GM21717 (cell line): ENCODE data around the gene CCZ1.
A peak's percentile ranks its signal among the peaks of the same experiment; 100 is the strongest.
"Not testable (repeated sequence)": the region's sequence is repeated elsewhere in the genome, so short reads cannot be mapped to it uniquely, and the experiment has no call there.

Source experiments
- ATAC-seq: cut with Tn5 transposase; IDR thresholded peaks from one replicate; pipeline ENCODE4 v1.9.1; 2021; ENCODE audit warnings: mild to moderate bottlenecking, moderate library complexity; ENCODE audit not compliant: unreplicated experiment

Gene CCZ1

DNA sequence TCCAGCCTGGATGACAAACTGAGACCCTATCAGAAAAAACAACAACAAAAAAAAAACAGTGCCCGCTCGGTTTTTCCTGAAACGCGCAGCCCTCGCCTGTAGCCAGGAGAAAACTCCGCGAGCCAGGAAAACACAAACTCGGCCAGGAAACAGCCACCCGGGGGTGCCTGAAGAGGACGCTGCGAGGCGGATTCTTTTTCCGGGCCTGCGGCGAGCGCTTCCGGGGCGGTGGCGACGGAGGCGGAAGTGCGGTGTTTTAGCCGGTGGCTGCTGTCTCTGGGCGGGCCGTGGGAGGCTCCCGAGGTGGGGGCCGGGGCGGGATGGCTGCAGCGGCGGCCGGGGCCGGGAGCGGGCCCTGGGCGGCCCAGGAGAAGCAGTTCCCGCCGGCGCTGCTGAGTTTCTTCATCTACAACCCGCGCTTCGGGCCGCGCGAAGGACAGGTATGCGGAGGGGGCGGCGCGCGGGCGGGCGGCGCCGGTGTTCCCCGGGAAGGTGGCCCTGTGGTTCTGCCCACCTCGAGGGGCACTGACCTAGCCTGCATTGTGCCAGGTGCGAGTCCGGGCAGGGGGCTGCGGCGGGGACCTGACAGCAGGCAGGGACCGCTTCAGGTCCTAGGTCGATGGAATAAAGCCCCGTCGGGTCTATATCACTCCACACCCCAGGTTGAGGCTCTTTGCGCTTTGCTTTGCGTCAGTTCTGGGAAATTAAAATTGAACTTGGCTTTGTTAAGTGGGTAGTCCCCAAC, at the start of gene CCZ1:
CCZ1 (plus strand) TSS at position 254 of the 745 bp plus-strand sequence; CDS start at position 321, 67 bp downstream.
- ATAC-seq = peak; percentile 85

DNA sequence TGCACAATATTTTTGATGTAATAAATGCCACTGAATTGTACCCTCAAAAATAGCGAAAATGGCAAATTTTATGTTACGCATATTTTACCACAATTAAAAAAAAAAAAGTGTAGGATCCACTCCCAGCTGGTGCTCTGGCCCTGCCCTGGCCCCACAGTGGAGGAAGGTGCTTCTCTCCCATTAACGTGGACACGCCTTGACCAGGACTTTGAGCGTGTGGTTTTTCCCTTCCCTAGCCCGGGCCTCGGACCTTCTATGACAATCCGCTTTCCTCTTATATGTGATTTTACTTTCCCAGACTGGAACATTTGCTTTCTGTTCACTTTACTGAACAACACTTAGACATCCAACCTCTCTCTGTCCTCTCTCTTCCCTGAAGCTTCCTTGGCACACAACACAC, 47.6 kb upstream of the CCZ1 start:
- no peak for ATAC-seq

DNA sequence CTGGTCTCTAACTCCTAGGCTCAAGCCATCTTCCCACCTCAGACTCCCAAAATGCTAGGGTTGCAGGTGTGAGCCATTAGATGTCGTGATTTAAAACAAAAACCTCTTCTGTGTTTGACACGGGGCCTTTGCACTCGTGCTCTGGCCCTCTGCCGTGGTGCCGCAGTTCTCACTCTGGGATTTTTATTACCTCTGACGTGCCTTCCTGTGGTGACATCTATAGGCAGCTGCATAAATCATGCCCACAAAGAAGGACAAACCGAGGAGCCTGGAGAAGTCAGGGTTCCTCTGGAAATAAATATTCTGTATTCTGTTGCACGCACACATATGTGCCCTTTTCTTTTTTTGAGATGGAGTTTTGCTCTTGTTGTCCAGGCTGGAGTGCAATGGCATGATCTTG, 43.8 kb upstream of the CCZ1 start:
- no peak for ATAC-seq

DNA sequence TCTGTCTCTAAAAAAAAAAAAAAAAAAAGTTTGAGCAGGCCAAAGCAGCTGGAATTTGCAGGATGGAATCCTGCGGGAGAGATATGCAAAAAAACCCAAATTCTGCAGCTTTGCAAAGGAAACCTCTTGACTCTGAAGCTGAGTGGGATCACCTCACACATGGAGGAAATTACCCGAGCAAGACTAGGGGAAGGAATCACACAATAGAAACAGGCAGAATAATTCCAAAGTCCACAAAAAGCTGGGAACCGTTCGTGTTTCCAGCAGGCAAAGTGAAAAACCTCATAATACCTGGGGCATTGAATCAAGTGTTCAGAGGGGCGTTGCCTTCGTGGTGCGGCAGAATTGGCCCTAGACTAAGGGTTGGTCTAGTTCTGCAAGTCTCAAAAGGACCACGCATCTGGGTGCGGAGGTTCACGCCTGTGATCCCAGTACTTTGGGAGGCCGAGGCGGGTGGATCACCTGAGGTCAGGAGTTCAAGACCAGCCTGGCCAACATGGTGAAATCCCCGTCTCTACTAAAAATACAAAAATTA, 41.4 kb upstream of the CCZ1 start:
- ATAC-seq = not testable (repeated sequence)

DNA sequence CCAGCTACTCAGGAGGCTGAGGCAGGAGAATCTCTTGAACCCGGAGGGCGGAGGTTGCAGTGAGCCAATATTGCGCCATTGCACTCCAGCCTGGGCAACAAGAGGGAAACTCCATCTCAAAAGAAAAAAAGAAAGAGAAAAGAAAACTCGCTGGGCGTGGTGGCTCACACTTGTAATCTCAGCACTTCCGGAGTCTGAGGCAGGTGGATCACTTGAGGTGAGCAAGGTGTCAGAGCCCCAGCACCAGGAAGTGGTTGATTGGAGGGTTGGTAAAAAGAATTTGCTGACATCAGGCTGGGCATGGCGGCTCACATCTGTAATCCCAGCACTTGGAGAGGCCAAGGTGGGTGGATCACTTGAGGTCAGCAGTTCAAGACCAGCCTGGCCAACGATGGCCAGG, 40.0 kb upstream of the CCZ1 start:
- not testable (repeated sequence) for ATAC-seq

DNA sequence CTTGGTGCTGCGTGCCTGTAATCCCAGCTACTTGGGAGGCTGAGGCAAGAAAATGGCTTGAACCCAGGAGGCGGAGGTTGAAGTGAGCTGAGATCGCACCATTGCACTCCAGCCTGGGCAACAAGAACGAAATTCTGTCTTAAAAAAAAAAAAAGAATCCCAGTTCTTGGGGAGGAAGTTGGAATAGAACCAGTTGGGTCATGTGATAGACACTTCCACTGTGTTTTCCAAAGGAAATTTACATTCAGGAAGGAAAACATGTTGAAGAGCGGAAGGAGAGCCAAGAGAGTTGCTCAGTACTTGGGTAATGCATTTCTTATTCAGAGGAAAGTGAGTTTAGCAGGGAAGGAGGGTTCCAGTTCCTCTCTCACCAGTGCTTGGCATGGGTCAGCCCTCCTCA, 37.3 kb upstream of the CCZ1 start:
- not testable (repeated sequence) for ATAC-seq

DNA sequence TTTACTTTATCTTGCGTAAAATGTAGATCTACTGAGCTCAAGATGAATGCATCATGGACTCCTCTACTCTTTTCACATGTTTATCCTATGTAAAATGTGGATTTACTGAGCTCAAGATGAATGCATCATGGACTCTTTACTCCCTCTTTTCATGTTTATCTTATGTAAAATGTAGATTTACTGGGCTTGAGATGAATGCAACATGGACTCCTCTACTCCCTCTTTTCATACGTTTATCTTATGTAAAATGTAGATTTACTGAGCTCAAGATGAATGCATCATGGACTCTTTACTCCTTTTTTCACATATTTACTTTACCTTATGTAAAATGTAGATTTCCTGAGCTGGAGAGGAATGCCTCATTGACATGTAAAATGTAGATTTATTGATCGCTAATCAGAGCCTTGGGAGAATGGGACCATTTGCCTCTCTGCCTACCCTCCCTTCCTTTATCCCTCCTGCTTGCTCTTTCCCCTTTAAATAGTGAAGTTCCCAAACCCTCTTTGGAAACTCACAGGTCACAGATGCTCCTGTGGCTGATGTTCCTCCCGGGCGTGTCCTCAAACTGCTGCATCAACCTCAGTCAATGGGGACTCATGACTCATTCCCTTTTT, 35.7 kb upstream of the CCZ1 start:
- ATAC-seq = not testable (repeated sequence)

DNA sequence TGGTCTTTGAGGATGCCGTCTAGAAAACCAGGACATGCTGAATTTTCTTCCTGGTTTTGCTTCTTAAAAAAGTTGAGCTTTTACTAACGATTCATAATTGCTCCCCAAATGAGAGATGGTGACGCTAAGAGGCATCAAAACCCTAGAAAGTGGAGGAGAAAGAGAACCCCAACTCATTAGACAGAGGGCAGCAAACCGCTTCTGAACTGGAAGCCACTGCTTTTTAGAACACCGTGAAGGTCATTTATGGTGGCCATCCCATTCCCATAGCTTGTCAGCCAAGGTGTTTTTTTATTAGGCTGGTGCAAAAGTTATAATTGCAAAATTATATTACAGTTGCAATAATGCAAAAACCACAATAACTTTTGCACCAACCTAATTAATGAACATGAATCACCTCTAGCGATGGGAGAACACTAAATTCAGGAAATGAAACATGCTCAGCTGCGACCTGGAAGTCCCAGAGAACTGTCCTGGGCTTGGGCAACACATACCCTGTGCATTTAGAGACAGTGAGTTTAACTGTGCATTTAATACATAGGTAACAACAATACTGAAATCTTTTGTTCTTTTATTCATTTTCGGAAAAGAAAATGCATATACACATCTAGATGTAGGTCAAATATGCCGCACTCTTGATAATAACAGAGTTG, 33.1 kb upstream of the CCZ1 start:
- not testable (repeated sequence) for ATAC-seq

DNA sequence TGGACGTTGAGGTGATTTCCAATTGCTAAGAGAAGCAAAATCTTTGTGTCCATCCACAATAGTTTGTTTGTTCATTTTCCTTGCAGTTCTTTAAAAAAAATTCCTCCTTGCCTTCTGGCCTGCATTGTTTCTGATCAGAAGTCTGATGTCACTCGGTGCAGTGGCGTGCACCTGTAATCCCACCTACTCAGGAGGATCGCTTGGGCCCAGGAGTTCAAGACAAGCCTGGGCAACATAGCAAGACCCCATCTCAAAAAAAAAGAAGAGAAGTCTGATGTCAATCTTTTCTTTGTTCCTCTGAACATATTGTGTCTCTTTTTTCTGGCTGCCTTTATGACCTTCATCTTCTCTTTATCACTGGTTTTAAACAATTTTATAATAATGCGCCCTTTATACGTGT, 31.5 kb upstream of the CCZ1 start:
- no peak for ATAC-seq

DNA sequence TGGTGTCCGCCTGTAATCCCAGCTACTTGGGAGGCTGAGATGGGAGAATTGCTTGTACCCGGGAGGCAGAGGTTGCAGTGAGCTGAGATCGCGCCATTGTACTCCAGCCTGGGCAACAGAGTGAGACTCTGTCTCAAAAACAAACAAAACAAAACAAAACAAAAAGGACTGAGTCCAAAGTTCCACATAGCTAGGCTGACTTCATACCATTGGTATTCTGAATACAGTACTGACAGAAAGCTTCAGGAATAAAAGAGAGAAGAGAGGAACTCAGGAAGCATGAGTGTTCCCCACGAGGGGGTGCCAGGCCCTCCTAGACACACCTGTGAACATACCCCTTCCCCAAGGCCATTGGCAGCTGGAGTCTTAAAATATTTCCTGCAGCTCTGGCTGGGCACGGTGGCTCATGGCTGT, 29.6 kb upstream of the CCZ1 start:
- ATAC-seq = not testable (repeated sequence)

DNA sequence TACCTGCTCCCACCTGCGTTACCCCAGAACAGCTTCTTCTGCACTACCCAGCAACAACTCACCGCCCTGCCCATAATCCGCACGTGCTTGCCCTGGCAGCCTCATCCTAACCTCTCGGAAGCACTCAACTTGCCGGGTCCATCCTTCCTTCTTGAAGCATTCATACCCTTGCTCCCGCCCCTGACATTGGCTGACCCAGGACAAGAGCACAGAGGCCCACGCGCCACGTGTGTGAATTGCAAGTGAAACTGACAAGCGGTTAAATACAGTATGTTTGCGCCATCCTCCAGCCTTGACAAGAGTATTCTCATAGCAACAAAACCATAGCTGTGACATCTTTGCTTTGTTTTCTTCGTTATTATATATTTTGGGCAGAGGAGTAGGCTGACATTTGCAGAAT, 28.8 kb upstream of the CCZ1 start:
- ATAC-seq = no peak

DNA sequence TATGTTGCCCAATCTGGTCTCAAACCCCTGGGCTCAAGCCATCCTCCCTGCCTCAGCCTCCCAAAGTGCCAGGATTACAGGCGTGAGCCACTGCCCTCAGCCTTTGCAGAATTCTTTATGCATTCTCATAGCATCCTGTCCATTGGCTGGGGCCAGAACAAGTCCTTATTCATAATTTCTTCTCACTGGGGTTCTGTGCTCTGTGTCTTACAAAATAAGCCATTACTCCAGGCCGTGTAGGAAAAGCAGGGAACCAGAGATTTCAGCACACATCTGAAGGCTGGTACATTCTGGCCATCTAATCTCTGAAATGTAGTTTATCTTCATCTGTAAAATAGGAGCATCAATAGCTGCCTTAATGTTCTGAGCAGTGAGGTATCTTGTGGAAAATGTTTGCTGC, 28.2 kb upstream of the CCZ1 start:
- no peak for ATAC-seq

DNA sequence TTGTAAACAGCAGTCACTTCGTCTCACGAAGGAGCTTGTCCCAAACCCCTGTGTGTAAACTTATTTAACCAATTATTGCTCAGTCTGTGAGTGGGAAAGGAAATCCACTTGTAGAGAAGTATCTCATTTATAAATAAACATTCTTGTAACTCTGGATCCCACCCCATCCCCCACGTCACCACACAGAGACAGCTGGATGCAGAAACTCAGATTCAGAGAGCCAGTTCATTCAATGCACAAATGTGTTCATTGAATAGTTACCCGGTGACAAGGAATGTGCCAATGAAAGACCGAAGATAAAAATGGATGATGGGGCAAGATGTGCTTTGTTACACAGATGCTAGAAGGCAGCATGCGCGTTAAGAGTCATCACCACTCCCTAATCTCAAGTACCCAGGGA, 26.2 kb upstream of the CCZ1 start:
- no peak for ATAC-seq

DNA sequence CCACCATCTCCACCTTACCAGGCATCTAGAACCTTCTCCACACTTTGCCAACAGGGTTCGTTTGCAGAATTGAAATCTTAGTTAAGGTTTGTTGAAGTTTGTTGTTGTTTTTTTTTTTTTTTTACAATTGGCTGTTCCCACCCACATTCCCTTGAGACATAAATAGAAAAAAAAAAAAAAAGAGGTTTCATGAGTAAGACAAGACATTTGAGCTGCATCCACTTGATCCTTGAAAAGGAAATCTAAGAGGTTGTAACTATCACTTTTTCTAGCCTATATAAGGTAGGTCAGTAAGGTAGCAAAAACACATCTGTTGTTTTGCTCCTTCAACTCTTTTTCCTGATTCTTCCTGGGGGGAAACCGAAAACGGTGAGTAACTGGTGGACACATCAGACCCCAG, 18.9 kb upstream of the CCZ1 start:
- not testable (repeated sequence) for ATAC-seq

DNA sequence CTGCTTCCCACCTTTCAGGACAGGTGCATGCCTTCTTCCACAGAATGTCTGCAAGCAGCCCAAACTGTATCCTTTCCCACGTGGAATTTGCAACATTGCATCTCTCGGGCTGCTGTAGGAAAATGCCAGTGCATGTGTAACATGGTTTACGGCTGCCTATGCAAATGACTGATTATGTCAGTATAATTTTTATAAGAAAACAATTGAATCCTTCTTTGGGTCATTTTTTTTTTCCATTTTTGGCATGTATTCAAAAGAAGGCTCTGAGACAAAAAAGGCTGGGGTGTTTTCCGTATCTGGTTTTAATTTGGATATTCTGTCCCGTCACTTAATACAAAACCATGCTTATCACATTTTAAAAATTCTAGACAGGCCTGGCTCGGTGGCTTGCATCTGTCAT, 18.4 kb upstream of the CCZ1 start:
- ATAC-seq = not testable (repeated sequence)

DNA sequence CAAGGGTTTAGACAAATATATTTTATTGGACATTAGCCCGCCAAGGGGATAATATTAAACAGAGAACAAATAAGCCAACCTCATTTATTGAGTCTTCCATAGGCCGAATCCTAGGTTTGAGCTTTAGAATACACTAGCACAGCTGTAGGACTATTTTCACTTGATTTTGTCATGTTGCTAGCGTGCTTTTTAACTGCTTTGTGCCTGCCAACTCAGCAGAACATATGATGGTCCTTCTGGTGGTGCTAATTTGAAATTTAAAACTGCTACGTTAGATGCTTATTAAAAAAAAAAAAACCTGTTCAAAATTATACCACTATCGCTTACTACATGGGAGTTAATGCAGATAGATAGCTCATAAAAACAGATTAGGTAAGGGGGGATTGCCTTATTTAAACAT, 14.1 kb upstream of the CCZ1 start:
- ATAC-seq = not testable (repeated sequence)

DNA sequence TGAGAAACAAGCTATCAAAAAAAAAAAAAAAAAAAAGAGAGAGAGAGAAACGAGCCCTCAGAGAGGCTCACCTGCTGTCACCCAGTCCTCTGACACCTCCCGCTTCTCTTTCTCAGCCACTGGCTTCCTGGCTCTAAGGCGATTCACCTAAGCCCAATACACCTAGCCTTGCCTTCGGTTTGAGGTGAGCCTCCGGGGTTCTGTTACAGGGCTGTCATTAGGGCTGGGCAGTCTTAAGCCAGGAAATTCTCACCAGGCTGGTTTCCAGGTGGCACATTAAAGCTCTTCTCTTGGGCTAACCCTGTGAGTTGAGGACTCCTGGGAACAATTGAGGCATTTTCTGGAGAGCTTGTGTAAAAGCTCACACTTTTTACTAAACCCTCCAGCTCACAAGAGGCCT, 10.5 kb upstream of the CCZ1 start:
- ATAC-seq = not testable (repeated sequence)

DNA sequence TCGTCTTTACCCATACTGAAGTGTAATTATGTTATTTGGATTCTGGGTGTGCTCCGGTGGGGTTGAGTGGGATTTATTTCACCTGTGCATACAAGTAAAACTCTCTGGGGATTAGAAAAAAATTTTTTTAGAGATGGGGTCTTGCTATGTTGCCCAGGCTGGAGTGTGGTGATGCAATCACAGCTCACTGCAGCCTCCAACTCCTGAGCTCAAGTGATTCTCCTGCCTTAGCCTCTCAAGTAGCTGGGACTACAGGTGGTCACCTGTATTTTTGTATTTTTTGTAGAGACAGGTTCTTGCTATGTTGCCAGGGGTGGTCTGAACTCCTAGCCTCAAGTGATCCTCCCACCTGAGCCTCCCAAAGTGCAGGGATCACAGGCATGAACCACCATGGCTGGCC, 8.3 kb upstream of the CCZ1 start:
- not testable (repeated sequence) for ATAC-seq

DNA sequence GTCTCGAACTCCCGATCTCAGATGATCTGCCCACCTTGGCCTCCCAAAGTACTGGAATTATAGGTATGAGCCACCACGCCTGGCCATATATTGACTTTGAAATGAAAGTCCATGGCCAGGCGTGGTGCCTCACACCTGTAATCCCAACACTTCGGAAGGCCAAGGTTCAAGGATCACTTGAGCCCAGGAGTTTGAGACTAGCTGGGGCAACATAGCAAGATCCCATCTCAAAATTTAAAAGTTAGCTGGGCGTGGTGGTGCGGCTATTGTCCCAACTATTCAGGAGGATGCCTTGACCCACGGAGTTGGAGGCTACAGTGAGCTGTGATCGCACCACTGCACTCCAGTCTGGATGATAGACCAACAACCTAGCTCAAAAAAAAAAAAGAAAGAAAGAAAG, 6.0 kb upstream of the CCZ1 start:
- ATAC-seq = no peak

DNA sequence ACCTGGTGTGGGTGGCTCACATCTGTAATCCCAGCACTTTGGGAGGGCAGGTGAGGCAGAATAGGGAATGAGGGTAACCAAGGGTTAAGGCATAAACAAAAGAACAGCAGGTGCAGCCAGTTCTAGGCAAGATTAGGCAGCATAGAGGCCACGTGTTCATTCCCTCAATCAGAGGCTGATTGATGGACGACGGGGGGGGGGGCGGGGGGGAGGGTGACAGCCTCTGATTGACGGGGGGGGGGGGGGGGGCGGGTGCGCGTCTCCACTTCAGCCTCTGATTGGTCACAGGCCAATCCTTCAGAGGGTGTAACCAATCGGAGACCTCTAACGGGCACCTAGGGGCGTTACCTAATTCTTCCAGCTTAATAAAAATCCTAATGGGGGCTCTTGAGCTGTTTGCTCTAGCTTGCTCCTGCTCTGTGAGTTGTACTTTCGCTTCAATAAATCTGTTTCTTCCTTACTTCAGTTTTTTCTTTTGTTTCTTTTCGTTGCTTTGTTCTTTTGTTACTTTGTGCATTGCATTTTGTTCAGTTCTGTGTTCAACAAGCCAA, 1.1 kb upstream of the CCZ1 start:
- ATAC-seq = not testable (repeated sequence)

DNA sequence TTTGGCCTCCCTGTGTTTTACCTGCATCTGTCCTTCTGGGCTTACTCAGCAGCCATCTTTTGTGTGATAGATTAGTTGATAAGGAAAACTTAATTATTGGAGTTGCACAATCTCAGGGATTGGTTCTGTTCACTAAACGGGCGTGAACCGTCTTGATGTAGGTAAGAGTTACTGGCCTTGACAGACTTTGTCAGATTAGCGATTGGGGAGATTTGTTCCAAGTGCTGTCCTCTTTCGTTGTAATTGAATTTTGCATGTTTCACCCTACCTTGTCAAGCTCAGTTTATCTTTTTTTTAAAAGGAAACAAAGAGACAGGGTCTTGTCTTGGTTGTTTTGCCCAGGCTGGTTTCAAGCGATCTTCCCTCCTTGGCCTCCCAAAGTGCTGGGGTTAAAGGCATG, 4.5 kb downstream of the CCZ1 start:
- ATAC-seq = not testable (repeated sequence)
